NCI-H2227 (cell line): Measurements from ENCODE around the gene EGFR.

Source experiments
- DNase-seq: peaks from one replicate; lab custom pipeline; 2025; ENCODE audit not compliant: unreplicated experiment; lab: John Stamatoyannopoulos, UW

Gene EGFR

GRCh38 chr7:55018361-55019190 is at the start of gene EGFR:
TSS of gene EGFR (plus strand) at chr7:55019017. CDS start at chr7:55019278, 261 bp downstream.
- peak; percentile 44 for DNase-seq

- DNase-seq = no peak
These were observed 49.4 kb upstream of the EGFR start for GRCh38 chr7:54969208-54969967.

- DNase-seq = no peak
These were observed 46.0 kb upstream of the EGFR start for GRCh38 chr7:54972733-54973294.

- no peak for DNase-seq
These were observed 40.3 kb upstream of the EGFR start for GRCh38 chr7:54978364-54979116.

- DNase-seq = no peak
These were observed 38.3 kb upstream of the EGFR start for GRCh38 chr7:54980521-54980920.

- DNase-seq = peak; percentile 21
These were observed 36.9 kb upstream of the EGFR start for GRCh38 chr7:54981913-54982312.

GRCh38 chr7:54985426-54986330 is 33.1 kb upstream of the EGFR start:
- DNase-seq = no peak

- no peak for DNase-seq
These were observed 32.1 kb upstream of the EGFR start for GRCh38 chr7:54986716-54987115.

- DNase-seq = no peak
These were observed 31.0 kb upstream of the EGFR start for GRCh38 chr7:54987772-54988171.

GRCh38 chr7:54988516-54988915 is 30.3 kb upstream of the EGFR start:
- DNase-seq = no peak

GRCh38 chr7:54989453-54990225 is 29.2 kb upstream of the EGFR start:
- no peak for DNase-seq

GRCh38 chr7:54991341-54991740 is 27.5 kb upstream of the EGFR start:
- no peak for DNase-seq

- no peak for DNase-seq
These were observed 25.8 kb upstream of the EGFR start for GRCh38 chr7:54992871-54993475.

- DNase-seq = no peak
These were observed 23.7 kb upstream of the EGFR start for GRCh38 chr7:54995166-54995565.

- DNase-seq = no peak
These were observed 23.0 kb upstream of the EGFR start for GRCh38 chr7:54995610-54996363.

- no peak for DNase-seq
These were observed 22.4 kb upstream of the EGFR start for GRCh38 chr7:54996391-54996790.

- no peak for DNase-seq
These were observed 14.2 kb upstream of the EGFR start for GRCh38 chr7:55004579-55004978.

- DNase-seq = no peak
These were observed 13.5 kb upstream of the EGFR start for GRCh38 chr7:55005241-55005851.
